HCT116 (cell line): Measurements from ENCODE around the gene GFOD1. TPM values are rescaled to one million over a fixed set of nuclear protein-coding genes. Genes with fewer than 3 reads are reported as not detected.
"Not testable (repeated sequence)": the region's sequence is repeated elsewhere in the genome, so short reads cannot be mapped to it uniquely, and the experiment has no call there.

ENCODE experiments used
- ATAC-seq: fragments of 200-7000 bp; cut with Tn5 transposase; 2 replicates; pipeline ENCODE4 v1.9.1; 2020; ENCODE audit warnings: mild to moderate bottlenecking, moderate library complexity
- BruUV-seq: library from RNA; stranded (reverse); fragments of 400-500 nt; replicated peaks from 2 replicates; lab custom pipeline; 2021; lab: Mats Ljungman, UMichigan
- CTCF ChIA-PET: fragments of 300-600 bp; sonication (Branson Sonifier 250); formaldehyde crosslinking; loops from one replicate; lab custom pipeline; 2021; ENCODE audit warnings: antibody characterized with exemption; lab: Charles Lee
- POLR2A ChIA-PET: fragments of 300-600, 350-600 bp; sonication (Branson Sonifier 250); formaldehyde crosslinking; loops from one replicate; lab custom pipeline; 2021; ENCODE audit warnings: antibody characterized with exemption; lab: Charles Lee
- RAD21 ChIA-PET, 2 experiments: fragments of 300-600 bp; sonication (Branson Sonifier 250); formaldehyde crosslinking; loops; one replicate each; lab custom pipeline; 2023; ENCODE audit warnings: low total read pairs in 2 of 2; ENCODE audit not compliant: uncharacterized antibody in 2 of 2, unreplicated experiment in 2 of 2, low non-redundant PET in 1 of 2; lab: Charles Lee
- DNase-seq: peaks from one replicate; pipeline ENCODE4 v3.0.0-alpha.2; 2010; ENCODE audit warnings: low read depth, low spot score
- H2AFZ ChIP-seq: fragments of 200-600 bp; shearing (Covaris generic), sonication (generic); 2 replicates; pipeline ENCODE4 v1.6.1; 2017; ENCODE audit warnings: low read depth, mixed run types, mixed read lengths, antibody characterized with exemption, low read length; ENCODE audit not compliant: poor library complexity, severe bottlenecking
- H3K27ac ChIP-seq: 2 replicates; pipeline ENCODE4 v1.5.1; 2012; ENCODE audit warnings: low read depth, low read length
- H3K27me3 ChIP-seq: fragments of 200-600 bp; sonication (generic); 2 replicates; pipeline ENCODE4 v1.6.1; 2016; ENCODE audit warnings: mixed run types, low read length, mixed read lengths; ENCODE audit not compliant: insufficient read depth
- H3K36me3 ChIP-seq, 2 experiments: fragments of 200-500 bp in 1 of 2; fragments of 200-600 bp in 1 of 2; sonication (Bioruptor generic) in 1 of 2; sonication (generic) in 1 of 2; 2 replicates each; pipeline versions ENCODE4 v1.5.1 to v1.6.1; 2014 to 2016; ENCODE audit warnings: low read length in 2 of 2, inconsistent platforms in 1 of 2, mixed read lengths in 1 of 2, mixed run types in 1 of 2; ENCODE audit not compliant: insufficient read depth in 2 of 2, control insufficient read depth in 1 of 2
- H3K4me1 ChIP-seq, 2 experiments: fragments of 200-600 bp in 1 of 2; sonication (generic) in 1 of 2; 2 replicates each; pipeline versions ENCODE4 v1.5.1 to v1.6.1; 2012 to 2017; ENCODE audit warnings: low read length in 2 of 2, inconsistent platforms in 1 of 2, mild to moderate bottlenecking in 1 of 2, mixed read lengths in 1 of 2, mixed run types in 1 of 2, moderate library complexity in 1 of 2; ENCODE audit not compliant: insufficient read depth in 2 of 2, control insufficient read depth in 1 of 2
- H3K4me2 ChIP-seq: fragments of 200-600 bp; sonication (generic); 2 replicates; pipeline ENCODE4 v1.6.1; 2017; ENCODE audit warnings: mixed run types, low read length, mixed read lengths
- H3K4me3 ChIP-seq, 2 experiments: fragments of 200-600 bp in 1 of 2; sonication (generic) in 1 of 2; replicated peaks in 1 of 2; 2 replicates each; pipeline ENCODE4 v1.5.1; 2011 to 2016; ENCODE audit warnings: low read length in 2 of 2, control low read depth in 1 of 2, low read depth in 1 of 2, mild to moderate bottlenecking in 1 of 2, mixed read lengths in 1 of 2, mixed run types in 1 of 2
- H3K79me2 ChIP-seq: fragments of 200-600 bp; sonication (generic); 2 replicates; pipeline ENCODE4 v1.6.1; 2017; ENCODE audit warnings: mild to moderate bottlenecking, mixed run types, low read length, moderate library complexity, mixed read lengths; ENCODE audit not compliant: insufficient read depth
- H3K9ac ChIP-seq: fragments of 200-600 bp; sonication (generic); 2 replicates; pipeline ENCODE4 v1.6.1; 2016; ENCODE audit warnings: low read length, mixed read lengths
- H3K9me2 ChIP-seq: fragments of 200-600 bp; sonication (generic), shearing (Covaris generic); 2 replicates; pipeline ENCODE4 v1.6.1; 2017; ENCODE audit warnings: mixed run types, mild to moderate bottlenecking, moderate library complexity; ENCODE audit not compliant: insufficient read depth
- H3K9me3 ChIP-seq, 2 experiments: fragments of 200-500 bp in 1 of 2; fragments of 200-600 bp in 1 of 2; sonication (Bioruptor generic) in 1 of 2; sonication (generic) in 1 of 2; 2 replicates each; pipeline ENCODE4 v1.6.1; 2014 to 2017; ENCODE audit warnings: low read length in 2 of 2, mixed read lengths in 2 of 2, inconsistent platforms in 1 of 2, low read depth in 1 of 2, mild to moderate bottlenecking in 1 of 2, mixed run types in 1 of 2, moderate library complexity in 1 of 2; ENCODE audit not compliant: control insufficient read depth in 1 of 2, insufficient read depth in 1 of 2
- H4K20me1 ChIP-seq: fragments of 200-600 bp; sonication (generic), shearing (Covaris generic); 2 replicates; pipeline ENCODE4 v1.6.1; 2017; ENCODE audit warnings: mixed run types, mild to moderate bottlenecking, moderate library complexity; ENCODE audit not compliant: insufficient read depth
- ATF3 ChIP-seq: IDR thresholded peaks from 2 replicates; pipeline ENCODE4 v1.6.1; 2012
- CEBPB ChIP-seq: IDR thresholded peaks from 2 replicates; pipeline ENCODE4 v1.6.1; 2012; ENCODE audit warnings: low read depth
- CTCF ChIP-seq, 3 experiments: fragments of 200-600 bp in 1 of 3; sonication (generic) in 1 of 3; IDR thresholded peaks in 2 of 3; conservative IDR thresholded peaks in 1 of 3; 2 replicates each; pipeline ENCODE4 v1.5.1; 2012 to 2017; ENCODE audit warnings: low read depth in 2 of 3, low read length in 2 of 3, antibody characterized with exemption in 1 of 3, borderline replicate concordance in 1 of 3, control low read depth in 1 of 3, mild to moderate bottlenecking in 1 of 3, mixed read lengths in 1 of 3, mixed run types in 1 of 3, moderate library complexity in 1 of 3; ENCODE audit not compliant: insufficient read depth in 1 of 3
- ELF1 ChIP-seq: IDR thresholded peaks from 2 replicates; pipeline ENCODE4 v1.6.1; 2012; ENCODE audit warnings: low read depth, borderline replicate concordance
- FOSL1 ChIP-seq: IDR thresholded peaks from 2 replicates; pipeline ENCODE4 v1.6.1; 2012; ENCODE audit warnings: low read depth
- JUND ChIP-seq: IDR thresholded peaks from 2 replicates; pipeline ENCODE4 v1.6.1; 2012
- MAX ChIP-seq: IDR thresholded peaks from 2 replicates; pipeline ENCODE4 v1.6.1; 2012
- RAD21 ChIP-seq: IDR thresholded peaks from 2 replicates; pipeline ENCODE4 v1.6.1; 2012; ENCODE audit warnings: low read depth, mild to moderate bottlenecking
- SP1 ChIP-seq: IDR thresholded peaks from 2 replicates; pipeline ENCODE4 v1.6.1; 2012; ENCODE audit warnings: low read depth
- ZFX ChIP-seq: fragments of 450-650 bp; IDR thresholded peaks from 2 replicates; pipeline ENCODE4 v1.6.1; 2017
- intact Hi-C: fragments of 100-400 bp; cut with micrococcal nuclease; formaldehyde crosslinking; loops from 2 replicates; pipeline ENCODE4 v1.10.0; 2022
- total RNA-seq: library from RNA; stranded (reverse); gene quantifications from one replicate; pipeline ENCODE4 v1.2.1, GENCODE V29; 2021; ENCODE audit not compliant: unreplicated experiment

The GFOD1 gene
- total RNA-seq, 1 experiment from 2014 or later: 3.8 TPM

GRCh38 chr6:13461805-13462204 lies 25.6 kb downstream of the GFOD1 start:
- intact Hi-C loops: no loop called here

GRCh38 chr6:13461307-13461706 lies 26.1 kb downstream of the GFOD1 start:
- CTCF ChIA-PET: no interaction called here
- H3K9me2 ChIP-seq: no peaks in the 10 kb centered on the region
- H3K9ac ChIP-seq: no peak overlapping the region
- no peaks in the 10 kb centered on the region for H3K36me3 ChIP-seq
- RAD21 ChIA-PET: interaction anchor here in 1 of 2 experiments (1.1 kb wide), 1 partner anchor 26 kb away, joined by 3 read pairs; the partner anchor contains the start of gene GFOD1
- no peak for DNase-seq
- 0 out of 2 replicates have a peak overlapping the region, but pooled peaks have one; percentile 30 for H3K4me2 ChIP-seq
- no peaks in the 10 kb centered on the region for H3K27me3 ChIP-seq
- no peak overlapping the region for H3K27ac ChIP-seq
- no peaks in the 10 kb centered on the region for H3K79me2 ChIP-seq
- peaks cover 17 to 46% of the 10 kb centered on the region in 2 experiments for H3K4me1 ChIP-seq
- POLR2A ChIA-PET: no interaction called here
- ATAC-seq: peak; percentile 15; the same call in 1 of the 2 replicates
- no peak overlapping the region for H3K4me3 ChIP-seq
- H4K20me1 ChIP-seq: no peaks in the 10 kb centered on the region
- TF ChIP-seq ELF1: no peak
- TF ChIP-seq MAX: no peak
- TF ChIP-seq RAD21: no peak
- TF ChIP-seq ATF3: no peak
- TF ChIP-seq SP1: no peak
- no peak for TF ChIP-seq JUND
- no peak for TF ChIP-seq CEBPB
- no peak for TF ChIP-seq CTCF (IDR thresholded peaks at IDR 0.05 in 2 of 3, conservative IDR thresholded peaks at IDR 0.05 in 1 of 3; ENCODE audit: borderline replicate concordance in 1 of 3, insufficient read depth in 1 of 3, low read depth in 2 of 3, low read length in 2 of 3)
- BruUV-seq: no TSS peak
- intact Hi-C loops: no loop called here
- H2AFZ ChIP-seq: no peak overlapping the region
- H3K9me3 ChIP-seq: no peaks in the 10 kb centered on the region

More at GRCh38 chr6:13461805-13462204, 25.6 kb downstream of the GFOD1 start:
- DNase-seq (no peak), ATAC-seq (peak; percentile 41; the same call in 1 of the 2 replicates)
- ChIA-PET RAD21 (interaction anchor here in 1 of 2 experiments (1.1 kb wide), 1 partner anchor 26 kb away, joined by 3 read pairs; the partner anchor contains the start of gene GFOD1), POLR2A (no interaction called here), CTCF (no interaction called here)
- Histone ChIP-seq H3K27ac (no peak overlapping the region), H3K4me1 (peaks cover 21 to 50% of the 10 kb centered on the region in 2 experiments), H3K79me2 (no peaks in the 10 kb centered on the region), H3K36me3 (no peaks in the 10 kb centered on the region), H3K27me3 (no peaks in the 10 kb centered on the region), H4K20me1 (no peaks in the 10 kb centered on the region), H3K4me3 (no peak overlapping the region), H3K9ac (no peak overlapping the region), H3K9me2 (no peaks in the 10 kb centered on the region), H2AFZ (no peak overlapping the region), H3K4me2 (peak overlapping the region; percentile 30), H3K9me3 (no peaks in the 10 kb centered on the region)
- no TSS peak for BruUV-seq
- TF ChIP-seq FOSL1 (peak; percentile 47), ZFX (no peak), JUND (0 out of 2 replicates have a peak, but pooled peaks have one; percentile 22)

GRCh38 chr6:13460289-13460688 lies 27.1 kb downstream of the GFOD1 start:
- H3K9ac ChIP-seq, H3K36me3 ChIP-seq, ATAC-seq, H3K4me2 ChIP-seq, CTCF ChIA-PET, H4K20me1 ChIP-seq, intact Hi-C loops, DNase-seq, BruUV-seq, H2AFZ ChIP-seq, H3K79me2 ChIP-seq, H3K9me2 ChIP-seq, H3K27ac ChIP-seq, H3K4me3 ChIP-seq, RAD21 ChIA-PET, H3K9me3 ChIP-seq, H3K27me3 ChIP-seq: not testable (repeated sequence)
- POLR2A ChIA-PET: interaction anchor here (1.6 kb wide), 1 partner anchor 114 kb away, joined by 3 read pairs; the partner anchor contains the start of gene SIRT5
- peaks cover 10 to 42% of the 10 kb centered on the region in 2 experiments; a peak in 3 of 4 replicates for H3K4me1 ChIP-seq
